NCI-H2227 treated with DMSO at 0.1 percent for 48 hours (cell line): ENCODE data around the gene USB1.

Experiments used
- DNase-seq: peaks from one replicate; lab custom pipeline; 2025; lab: John Stamatoyannopoulos, UW

Gene USB1

GRCh38 chr16:58000706-58001676 lies at the start of gene USB1:
USB1 (plus strand) TSS chr16:58001407; CDS start chr16:58001484, 77 bp downstream.
- DNase-seq = peak; percentile 47

GRCh38 chr16:57952909-57953308 lies 48.3 kb upstream of the USB1 start:
- no peak for DNase-seq

- no peak for DNase-seq
Measured at GRCh38 chr16:57953857-57954256, 47.4 kb upstream of the USB1 start.

GRCh38 chr16:57955572-57956188 lies 45.5 kb upstream of the USB1 start:
- DNase-seq = no peak

- DNase-seq = no peak
Measured at GRCh38 chr16:57956270-57956808, 44.9 kb upstream of the USB1 start.

- DNase-seq = no peak
Measured at GRCh38 chr16:57956924-57957672, 44.1 kb upstream of the USB1 start.

GRCh38 chr16:57957673-57958392 lies 43.4 kb upstream of the USB1 start:
- DNase-seq = no peak

GRCh38 chr16:57958544-57958943 lies 42.7 kb upstream of the USB1 start:
- DNase-seq = no peak

GRCh38 chr16:57959121-57959520 lies 42.1 kb upstream of the USB1 start:
- no peak for DNase-seq

GRCh38 chr16:57959804-57960203 lies 41.4 kb upstream of the USB1 start:
- no peak for DNase-seq

GRCh38 chr16:57960310-57960709 lies 40.9 kb upstream of the USB1 start:
- no peak for DNase-seq

GRCh38 chr16:57960826-57961472 lies 40.3 kb upstream of the USB1 start:
- no peak for DNase-seq

GRCh38 chr16:57961538-57961937 lies 39.7 kb upstream of the USB1 start:
- DNase-seq = no peak

GRCh38 chr16:57962046-57962445 lies 39.2 kb upstream of the USB1 start:
- no peak for DNase-seq

- no peak for DNase-seq
Measured at GRCh38 chr16:57962756-57963155, 38.5 kb upstream of the USB1 start.

GRCh38 chr16:57964157-57964700 lies 37.0 kb upstream of the USB1 start:
- no peak for DNase-seq

GRCh38 chr16:57966204-57966771 lies 34.9 kb upstream of the USB1 start:
- no peak for DNase-seq

GRCh38 chr16:57966986-57967385 lies 34.2 kb upstream of the USB1 start:
- no peak for DNase-seq

- no peak for DNase-seq
Measured at GRCh38 chr16:57967916-57968315, 33.3 kb upstream of the USB1 start.

- no peak for DNase-seq
Measured at GRCh38 chr16:57969451-57970123, 31.6 kb upstream of the USB1 start.
